HL-60/S4 treated with retinoic acid at 250 ng/mL for 4 days and 3 days (cell line): Measurements from ENCODE around the gene DHRS2.
"Not testable (repeated sequence)": the region's sequence is repeated elsewhere in the genome, so short reads cannot be mapped to it uniquely, and the experiment has no call there.

Experiments
- in situ Hi-C: fragments of 300-500 bp; cut with MboI; formaldehyde crosslinking; loops from 2 replicates; pipeline ENCODE4 v1.7.0; 2022; ENCODE audit warnings: low sequenced_read_pairs

Gene DHRS2

DNA sequence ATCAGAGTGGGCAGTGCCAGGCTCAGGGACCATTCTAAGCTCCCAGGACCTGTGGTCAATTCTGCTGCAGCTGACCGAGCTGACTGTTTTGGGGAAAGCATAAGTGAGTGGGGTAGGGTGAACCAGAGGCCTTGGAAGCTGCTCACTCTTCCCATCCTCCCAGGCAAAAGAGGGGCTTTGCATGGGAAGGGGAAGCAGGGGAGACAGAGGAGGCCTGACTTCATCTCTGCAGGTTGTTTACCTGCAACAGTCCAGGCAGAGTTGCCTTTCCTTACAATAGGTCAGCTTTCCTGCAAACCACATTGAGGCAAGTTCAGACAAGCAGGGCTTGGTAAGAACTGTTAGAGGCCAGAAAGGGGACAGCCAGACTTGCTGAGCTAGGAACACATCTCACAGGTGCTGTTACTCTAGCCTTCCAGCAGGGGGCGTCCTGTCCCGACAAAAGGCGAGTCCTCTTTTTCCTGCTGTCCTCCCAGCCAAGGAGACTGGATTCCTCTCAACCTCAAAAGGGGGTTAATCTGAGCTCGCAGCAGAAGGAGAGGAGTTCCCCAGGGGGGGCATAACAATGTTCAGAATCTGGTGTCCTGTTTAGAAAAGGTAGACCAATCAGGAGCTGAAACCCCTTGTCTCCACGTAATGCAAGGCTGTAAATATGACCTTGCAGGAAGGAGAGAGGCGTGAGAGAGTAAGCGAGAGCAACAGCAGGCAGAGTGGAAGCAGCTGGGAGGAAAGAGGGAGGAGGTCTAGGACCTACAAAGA is 4.3 kb upstream of the DHRS2 start:
- in situ Hi-C loops: no loop called here

- in situ Hi-C loops: no loop called here
These were observed 3.6 kb upstream of the DHRS2 start for GRCh38 chr14:23632461-23633159.

GRCh38 chr14:23633160-23633701 is 2.9 kb upstream of the DHRS2 start:
- in situ Hi-C loops: no loop called here

DNA sequence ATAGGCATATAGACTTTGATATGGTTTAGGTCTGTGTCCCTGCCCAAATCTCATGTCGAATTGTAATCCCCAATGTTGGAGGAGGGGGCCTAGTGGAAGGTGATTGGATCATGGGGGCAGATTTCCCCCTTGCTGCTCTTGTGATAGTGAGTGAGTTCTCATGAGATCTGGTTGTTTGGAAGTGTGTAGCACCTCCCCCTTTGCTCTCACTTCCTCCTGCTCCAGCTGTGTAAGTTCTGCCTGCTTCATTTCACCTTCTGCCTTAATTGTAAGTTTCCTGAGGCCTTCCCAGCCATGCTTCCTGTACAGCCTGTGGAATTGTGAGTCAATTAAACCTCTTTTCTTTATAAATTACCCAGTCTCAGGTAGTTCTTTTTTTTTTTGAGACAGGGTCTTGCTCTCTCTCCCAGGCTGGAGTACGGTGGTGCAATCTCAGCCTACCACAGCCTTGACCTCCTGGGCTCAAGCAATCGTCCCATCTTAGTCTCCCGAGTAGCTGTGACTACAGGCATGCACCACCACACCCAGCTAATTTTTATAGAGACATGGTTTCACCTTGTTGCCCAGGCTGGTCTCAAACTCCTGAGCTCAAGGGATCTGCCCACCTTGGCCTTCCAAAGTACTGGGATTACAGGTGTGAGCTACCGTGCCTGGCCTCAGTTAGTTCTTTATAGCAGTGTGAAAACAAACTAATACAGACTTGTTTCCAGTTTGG is 1.3 kb upstream of the DHRS2 start:
- in situ Hi-C loops: not testable (repeated sequence)

DNA sequence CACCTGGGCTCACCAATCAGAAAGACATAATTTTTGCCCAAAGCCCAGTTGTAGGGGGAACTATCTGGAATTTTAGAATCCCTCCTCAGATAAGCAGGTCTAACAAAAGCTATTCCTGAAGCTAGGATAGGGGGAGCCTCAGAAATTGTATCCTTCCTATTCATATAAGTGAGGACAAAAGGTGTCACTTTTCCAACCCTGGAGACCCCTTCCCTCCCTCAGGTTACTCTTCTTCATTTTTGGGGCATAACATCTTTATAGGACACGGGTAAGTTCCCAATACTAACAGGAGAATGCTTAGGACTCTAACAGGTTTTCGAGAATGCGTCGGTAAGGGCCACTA is 1.1 kb downstream of the DHRS2 start:
- in situ Hi-C loops: not testable (repeated sequence)

DNA sequence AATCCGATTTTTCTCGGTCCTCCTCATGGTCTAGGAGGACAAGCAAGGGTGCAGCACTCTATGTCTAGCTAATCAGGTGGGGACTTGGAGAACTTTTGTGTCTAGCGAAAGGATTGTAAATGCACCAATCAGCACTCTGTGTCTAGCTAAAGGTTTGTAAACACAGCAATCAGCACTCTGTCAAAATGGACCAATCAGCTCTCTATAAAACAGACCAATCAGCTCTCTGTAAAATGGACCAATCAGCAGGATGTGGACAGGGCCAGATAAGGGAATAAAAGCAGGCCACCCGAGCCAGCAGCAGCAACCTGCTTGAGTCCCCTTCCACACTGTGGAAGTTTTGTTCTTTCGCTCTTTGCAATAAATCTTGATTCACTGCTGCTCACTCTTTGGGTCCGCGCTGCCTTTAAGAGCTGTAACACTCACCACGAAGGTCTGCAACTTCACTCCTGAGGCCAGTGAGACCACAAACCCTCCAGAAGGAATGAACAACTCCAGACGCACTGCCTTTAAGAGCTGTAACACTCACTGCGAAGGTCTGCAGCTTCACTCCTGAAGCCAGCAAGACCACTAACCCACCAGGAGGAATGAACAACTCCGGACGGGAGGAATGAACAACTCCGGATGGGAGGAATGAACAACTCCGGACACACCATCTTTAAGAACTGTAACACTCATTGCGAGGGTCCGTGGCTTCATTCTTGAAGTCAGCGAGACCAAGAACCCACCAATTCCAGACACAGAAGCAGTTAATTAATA is 1.7 kb downstream of the DHRS2 start:
- in situ Hi-C loops: not testable (repeated sequence)

GRCh38 chr14:23638414-23639047 is 2.4 kb downstream of the DHRS2 start:
- in situ Hi-C loops: no loop called here

- in situ Hi-C loops: no loop called here
These were observed 3.1 kb downstream of the DHRS2 start for GRCh38 chr14:23639048-23639890.

- in situ Hi-C loops: no loop called here
These were observed 3.8 kb downstream of the DHRS2 start for GRCh38 chr14:23639891-23640523.

DNA sequence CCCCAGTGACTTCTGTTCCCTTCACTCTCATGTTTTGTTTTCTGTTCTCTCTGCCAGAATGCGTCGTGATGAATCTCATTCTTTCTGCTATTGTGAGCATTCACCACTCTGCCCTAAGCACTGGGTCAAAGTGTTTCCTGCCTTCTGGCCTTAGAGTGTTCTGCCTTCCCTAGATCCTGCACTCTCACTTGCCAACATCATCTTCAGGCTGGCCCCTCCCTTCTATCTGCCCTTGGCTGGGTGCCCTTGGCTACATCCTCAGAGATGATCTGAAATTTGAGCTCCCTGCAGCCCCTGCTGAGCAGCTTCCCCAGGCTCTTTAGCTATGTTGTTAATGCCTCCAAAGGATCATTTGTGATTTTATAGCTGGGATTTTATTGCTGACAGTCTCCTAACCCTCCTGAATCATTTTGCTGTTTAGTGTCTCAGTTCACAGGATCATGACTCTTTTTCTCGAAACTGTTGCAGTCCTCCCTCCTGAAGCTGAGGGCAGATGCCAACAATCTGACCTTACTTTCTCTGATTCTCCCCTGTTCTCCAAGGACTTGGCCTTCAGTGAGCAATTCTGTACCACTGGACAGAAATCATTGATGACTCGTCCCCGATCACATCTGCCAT is 4.5 kb downstream of the DHRS2 start:
- in situ Hi-C loops: no loop called here

DNA sequence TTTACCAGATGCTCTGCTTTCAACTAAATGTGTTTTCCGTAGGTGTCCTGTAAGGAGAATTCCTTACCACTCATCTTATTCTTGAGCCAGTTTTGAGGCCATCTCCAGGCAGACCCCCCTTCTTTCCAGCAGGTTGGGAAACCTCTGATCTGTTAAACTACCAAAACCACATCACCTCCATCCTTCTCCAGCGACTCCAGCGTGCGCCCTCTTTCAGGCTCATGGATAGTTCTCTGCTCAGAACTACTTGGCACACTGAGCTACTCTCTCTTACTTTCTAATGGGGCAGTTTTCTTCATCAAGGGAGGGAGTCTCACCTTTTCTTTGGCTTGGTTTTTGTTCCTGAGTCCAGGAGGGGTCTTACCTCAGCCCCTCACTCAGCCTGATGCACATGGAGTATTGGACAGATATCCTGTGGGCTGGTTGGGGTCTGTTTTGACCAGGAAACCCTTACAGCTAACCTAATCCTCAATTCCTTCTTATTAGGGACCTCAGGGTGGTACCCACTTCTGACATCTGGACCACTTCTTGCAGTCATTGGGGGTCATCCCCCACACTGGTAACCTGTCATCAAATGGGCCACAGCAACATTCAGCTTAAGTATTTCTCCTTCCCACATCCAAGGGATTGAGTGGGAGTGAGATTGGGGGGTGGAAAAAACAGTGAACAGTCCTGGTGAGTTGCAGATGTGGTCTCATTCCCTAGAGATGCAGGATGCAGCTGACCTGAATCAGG is 5.2 kb downstream of the DHRS2 start:
- in situ Hi-C loops: no loop called here

DNA sequence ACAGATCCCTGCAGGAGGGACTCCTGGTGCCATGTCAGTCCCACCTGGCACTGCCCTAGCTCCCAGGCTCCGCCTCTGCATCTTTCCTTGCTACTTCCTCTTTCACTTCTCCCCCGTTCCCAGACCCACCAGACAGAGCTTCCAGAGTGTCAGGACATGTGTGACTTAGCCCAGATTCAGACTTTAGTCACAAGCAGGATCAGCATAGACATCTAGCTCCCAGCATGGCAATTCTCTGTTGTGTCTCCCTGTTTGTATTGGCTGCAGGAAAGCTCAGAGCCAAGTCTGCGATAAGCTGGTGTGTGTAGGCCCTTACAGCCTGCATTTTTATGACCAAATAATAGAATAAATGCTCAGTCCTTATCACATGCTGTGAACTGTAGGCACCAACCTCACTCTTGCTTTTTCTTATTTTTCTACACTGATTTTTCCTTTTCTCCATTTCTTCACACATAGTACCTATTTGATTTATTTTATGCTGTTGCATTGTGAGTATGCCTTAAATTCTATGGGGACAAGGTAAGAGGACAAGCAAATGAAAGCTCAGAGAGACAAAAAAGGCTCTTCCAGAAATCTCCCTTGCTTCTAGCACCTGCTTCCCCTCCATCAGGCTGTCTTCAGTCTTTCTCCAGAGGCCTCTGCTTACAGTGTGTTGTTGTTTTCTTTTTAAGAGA is 5.9 kb downstream of the DHRS2 start:
- in situ Hi-C loops: no loop called here

DNA sequence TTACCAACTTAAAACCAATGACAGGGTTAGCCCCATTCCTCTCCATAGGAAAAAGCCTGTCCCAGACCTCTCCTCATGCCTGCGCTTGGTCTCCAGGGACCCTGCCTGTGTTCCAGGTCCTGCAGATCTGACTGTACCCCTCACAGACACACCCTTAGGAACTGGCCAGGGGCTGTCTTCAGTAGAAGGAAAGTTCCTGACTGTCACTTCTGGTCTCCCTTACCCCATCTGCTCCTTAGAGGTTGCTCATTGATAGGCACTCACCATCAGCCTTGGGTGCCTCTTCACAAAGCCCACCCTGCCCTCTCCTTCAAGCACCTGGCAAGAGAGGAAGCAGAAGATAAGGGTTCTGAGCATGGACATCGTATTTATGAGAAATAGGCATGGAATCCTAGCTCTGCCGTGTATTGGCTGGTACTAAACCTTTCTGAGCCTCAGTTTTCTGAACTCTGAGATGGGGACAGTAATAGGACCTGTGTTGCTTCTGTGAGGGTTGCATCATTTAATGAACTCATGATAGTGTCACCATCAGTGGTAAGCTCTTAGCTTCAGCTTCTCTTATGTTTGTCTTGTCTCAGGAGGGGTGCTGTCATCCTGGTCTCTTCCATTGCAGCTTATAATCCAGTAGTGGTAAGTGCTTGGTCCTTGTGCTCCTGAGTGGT is 7.5 kb downstream of the DHRS2 start:
- in situ Hi-C loops: no loop called here

DNA sequence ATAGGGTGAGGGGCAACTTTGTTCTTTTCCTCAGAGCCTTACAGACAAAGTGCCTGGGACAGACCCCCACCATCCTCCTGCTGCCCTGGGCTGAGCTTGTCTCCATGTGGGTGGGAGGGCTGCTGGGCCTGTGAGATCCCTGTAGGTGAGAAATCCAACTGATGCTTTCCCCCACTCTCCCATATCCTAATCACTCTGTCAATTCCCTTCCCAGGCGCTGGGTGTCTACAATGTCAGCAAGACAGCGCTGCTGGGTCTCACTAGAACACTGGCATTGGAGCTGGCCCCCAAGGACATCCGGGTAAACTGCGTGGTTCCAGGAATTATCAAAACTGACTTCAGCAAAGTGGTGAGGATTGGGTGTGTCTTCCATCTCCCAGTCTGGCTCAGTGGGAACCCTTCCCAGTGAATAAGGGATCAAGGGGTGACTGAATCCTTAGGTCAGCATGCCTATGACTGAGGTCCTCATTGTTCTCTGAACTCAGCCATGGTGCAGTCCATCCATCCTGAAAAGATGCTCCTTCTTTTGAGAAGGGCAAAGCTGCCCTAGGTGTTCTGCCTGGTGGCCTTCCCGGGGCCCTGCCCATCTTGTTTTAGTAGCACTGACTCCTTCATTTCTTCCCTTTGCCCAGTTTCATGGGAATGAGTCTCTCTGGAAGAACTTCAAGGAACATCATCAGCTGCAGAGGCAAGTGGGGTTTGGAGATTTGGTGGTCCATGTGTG is 8.2 kb downstream of the DHRS2 start:
- in situ Hi-C loops: no loop called here

DNA sequence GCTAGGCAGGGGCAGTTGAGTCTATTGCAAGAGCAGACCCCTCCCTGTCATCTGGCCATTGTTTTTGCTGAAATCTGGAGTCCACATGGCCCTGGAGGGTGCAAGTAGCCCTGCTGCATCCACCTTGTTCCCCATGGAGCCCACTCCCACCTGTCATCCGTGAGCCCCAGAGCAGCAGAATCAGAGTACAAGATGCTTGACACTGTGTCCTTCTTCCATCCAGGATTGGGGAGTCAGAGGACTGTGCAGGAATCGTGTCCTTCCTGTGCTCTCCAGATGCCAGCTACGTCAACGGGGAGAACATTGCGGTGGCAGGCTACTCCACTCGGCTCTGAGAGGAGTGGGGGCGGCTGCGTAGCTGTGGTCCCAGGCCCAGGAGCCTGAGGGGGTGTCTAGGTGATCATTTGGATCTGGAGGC is 8.8 kb downstream of the DHRS2 start:
- in situ Hi-C loops: no loop called here

- in situ Hi-C loops: no loop called here
These were observed 9.3 kb downstream of the DHRS2 start for GRCh38 chr14:23645504-23645811.
